GM12801 (cell line): ENCODE results near the gene PSME3.

Experiments
- TF ChIP-seq, protein P1 (sequence below): IDR thresholded peaks from one replicate; pipeline ENCODE4 v1.5.1; 2011; ENCODE audit warnings: control low read depth; ENCODE audit not compliant: insufficient read length; ENCODE audit errors: extremely low read depth

PSME3 gene

DNA sequence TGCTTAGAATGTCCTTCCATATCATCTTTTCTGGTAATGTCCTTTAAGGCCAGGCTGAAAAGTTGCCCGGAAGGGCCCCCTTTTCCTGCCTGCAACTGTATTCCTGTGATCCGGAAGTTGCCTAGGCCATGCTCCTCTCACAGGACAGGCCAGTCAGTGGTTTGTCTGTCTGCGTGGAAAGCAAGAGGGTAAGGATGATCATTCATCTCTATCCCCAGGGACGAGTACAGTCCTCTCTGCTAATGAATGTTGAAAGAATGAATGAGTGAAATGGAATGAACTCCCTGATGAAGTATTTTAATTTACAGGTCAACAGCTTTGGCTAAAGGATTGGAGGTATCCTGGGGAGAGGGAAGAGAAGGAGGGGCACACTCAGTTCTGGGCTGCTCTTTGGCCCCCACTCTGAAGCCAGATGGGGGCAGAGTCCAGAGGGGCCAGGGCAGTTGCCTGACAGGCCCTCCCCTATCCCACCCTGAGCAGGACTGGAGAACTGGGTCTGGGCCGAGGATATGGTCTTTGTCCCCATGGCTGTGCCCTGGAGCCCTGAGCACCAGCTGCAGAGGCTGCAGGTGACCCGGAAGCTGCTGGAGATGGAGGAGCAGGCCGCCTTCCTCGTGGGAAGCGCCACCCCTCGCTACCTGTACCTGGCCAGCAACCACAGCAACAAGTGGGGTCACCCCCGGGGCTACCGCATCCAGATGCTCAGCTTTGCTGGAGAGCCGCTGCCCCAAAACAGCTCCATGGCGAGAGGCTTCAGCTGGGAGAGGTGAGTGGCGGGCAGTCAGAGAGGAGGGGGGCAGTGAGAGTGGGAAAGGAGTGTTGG, 21.0 kb downstream of the PSME3 start:
- TF ChIP-seq, protein P1, sequence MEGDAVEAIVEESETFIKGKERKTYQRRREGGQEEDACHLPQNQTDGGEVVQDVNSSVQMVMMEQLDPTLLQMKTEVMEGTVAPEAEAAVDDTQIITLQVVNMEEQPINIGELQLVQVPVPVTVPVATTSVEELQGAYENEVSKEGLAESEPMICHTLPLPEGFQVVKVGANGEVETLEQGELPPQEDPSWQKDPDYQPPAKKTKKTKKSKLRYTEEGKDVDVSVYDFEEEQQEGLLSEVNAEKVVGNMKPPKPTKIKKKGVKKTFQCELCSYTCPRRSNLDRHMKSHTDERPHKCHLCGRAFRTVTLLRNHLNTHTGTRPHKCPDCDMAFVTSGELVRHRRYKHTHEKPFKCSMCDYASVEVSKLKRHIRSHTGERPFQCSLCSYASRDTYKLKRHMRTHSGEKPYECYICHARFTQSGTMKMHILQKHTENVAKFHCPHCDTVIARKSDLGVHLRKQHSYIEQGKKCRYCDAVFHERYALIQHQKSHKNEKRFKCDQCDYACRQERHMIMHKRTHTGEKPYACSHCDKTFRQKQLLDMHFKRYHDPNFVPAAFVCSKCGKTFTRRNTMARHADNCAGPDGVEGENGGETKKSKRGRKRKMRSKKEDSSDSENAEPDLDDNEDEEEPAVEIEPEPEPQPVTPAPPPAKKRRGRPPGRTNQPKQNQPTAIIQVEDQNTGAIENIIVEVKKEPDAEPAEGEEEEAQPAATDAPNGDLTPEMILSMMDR, result no peak

DNA sequence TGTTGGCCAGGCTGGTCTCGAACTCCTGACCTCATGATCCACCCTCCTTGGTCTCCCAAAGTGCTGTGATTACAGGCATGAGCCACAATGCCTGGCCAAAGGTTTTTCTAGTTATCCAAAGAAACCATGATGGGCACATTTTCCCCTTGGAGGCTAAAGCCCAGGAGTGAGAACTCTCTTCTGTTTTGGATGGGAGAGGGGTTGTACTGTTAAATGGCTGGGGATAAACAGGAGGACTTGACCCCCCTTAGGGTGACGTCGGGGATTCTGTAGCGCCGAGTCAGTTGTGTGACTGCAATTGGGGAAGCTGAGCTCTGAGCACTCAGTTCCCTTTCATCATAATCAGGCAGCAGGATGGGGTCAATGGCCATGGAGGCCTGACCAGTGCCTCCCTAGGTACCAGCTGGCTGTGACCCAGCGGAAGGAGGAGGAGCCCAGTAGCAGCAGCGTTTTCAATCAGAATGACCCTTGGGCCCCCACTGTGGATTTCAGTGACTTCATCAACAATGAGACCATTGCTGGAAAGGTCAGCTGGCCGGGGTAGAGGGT, 21.9 kb downstream of the PSME3 start:
- TF ChIP-seq, protein P1, result no peak

DNA sequence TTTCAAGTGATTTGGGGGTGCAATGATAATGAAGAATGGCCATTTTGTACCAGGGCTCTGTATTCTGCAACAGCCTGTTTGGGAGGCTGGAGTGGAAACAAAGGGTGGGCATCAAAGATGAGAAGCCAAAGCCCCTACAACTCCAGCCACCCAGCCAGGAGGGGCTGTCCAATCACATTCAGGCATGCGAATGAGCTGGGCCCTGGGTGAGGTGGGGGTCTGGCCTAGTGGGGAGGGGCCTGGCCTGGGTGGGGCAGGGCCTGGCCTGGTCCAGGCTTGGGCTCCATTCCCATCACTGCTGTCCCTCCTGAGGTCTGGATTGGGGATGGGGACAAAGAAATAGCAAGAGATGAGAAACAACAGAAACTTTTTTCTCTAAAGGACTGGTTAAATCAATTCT, 24.2 kb downstream of the PSME3 start:
- TF ChIP-seq, protein P1, result no peak

DNA sequence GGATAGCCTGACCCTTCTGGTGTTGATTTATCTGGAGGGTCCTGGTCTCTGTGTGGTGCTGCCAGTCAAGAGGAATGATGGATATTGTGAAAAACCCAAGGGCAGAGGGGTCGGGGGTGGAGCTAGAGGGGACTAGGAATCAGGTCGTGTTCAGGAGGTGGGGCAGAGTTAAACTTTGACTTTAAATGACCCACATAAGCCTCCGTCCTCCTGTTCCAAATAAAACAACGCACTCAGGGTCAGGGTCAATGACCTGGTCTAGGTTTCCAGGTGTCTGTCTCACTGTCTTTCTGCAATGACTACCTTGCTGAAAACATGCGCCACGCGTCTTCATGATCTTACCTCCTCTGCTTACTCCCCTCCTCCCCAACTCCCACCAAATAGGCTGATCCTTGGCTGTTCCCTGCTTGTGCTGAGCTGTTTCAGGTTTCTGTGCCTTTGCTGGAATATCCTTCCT, 32.5 kb downstream of the PSME3 start:
- TF ChIP-seq, protein P1, result no peak

DNA sequence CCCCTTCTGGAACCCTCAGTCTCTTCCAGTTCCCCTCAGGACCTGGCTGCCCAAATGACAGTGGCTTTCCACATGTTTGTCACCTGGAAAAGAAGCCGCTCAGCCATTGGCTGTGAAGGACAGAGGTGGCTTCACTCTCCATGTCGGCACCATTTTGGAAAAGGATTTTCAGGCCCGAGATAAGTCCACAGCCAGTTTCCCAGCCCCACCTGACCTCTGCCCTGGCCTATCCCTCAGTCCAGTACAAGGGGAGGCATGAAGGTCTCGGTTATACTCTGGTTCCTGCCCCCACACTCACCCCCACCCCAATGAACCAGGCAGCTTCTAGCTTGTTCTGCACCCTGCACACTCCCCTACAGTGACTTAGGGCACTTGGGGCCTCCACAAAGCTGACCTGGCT, 33.0 kb downstream of the PSME3 start:
- TF ChIP-seq, protein P1, result no peak

DNA sequence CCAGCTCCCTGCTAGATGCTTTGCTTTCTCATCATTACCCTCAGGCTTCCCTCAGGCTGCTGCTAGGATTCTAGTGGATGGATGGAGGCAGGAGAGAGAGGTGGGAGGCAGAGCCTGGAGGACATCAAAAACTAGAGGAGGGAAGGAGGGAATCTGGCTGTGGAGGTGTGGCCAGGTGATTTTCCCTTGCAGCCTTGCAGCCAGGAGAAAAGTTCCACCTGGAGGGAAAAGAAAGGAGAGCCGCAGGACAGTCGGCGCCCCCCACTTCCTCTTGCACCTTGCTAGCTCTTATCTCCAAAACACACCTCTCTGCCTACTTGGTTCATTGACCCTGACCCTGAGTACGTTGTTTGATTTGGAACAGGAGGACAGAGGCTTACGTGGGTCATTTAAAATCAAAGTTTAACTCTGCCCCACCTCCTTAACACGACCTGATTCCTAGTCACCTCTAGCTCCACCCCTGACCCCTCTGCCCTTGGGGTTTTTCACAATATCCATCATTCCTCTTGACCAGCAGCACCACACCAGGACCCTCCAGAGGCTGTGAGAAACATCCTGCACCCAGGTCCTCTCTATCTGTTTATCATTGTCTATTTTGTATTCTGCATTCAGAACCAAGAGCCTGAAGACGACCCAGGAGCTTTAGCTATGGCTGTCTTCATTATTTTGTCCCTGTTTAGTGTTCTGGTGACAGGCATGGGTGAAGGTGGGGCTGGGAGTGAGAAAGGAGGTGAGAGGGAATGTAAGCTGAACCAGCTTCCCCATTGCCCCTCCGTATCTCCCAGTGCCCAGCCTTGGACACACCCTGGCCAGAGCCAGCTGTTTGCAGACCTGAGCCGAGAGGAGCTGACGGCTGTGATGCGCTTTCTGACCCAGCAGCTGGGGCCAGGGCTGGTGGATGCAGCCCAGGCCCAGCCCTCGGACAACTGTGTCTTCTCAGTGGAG, 33.7 kb downstream of the PSME3 start:
- TF ChIP-seq, protein P1, result no peak

DNA sequence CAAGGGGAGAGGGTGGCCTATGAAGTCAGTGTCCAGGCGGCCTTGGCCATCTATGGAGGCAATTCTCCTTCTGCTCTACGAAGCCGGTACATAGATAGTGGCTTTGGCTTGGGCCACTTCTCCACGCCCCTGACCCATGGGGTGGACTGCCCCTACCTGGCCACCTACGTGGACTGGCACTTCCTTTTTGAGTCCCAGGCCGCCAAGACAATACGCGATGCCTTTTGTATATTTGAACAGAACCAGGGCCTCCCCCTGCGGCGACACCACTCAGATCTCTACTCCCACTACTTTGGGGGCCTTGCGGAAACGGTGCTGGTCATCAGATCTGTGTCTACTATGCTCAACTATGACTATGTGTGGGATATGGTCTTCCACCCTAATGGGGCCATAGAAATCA, 35.1 kb downstream of the PSME3 start:
- TF ChIP-seq, protein P1, result no peak
